ENCODE results near the gene STK39.

STK39 gene

GRCh38 chr2:167962436-167963226 lies 284.8 kb downstream of the STK39 start:
- TF ChIP-seq, protein P1, sequence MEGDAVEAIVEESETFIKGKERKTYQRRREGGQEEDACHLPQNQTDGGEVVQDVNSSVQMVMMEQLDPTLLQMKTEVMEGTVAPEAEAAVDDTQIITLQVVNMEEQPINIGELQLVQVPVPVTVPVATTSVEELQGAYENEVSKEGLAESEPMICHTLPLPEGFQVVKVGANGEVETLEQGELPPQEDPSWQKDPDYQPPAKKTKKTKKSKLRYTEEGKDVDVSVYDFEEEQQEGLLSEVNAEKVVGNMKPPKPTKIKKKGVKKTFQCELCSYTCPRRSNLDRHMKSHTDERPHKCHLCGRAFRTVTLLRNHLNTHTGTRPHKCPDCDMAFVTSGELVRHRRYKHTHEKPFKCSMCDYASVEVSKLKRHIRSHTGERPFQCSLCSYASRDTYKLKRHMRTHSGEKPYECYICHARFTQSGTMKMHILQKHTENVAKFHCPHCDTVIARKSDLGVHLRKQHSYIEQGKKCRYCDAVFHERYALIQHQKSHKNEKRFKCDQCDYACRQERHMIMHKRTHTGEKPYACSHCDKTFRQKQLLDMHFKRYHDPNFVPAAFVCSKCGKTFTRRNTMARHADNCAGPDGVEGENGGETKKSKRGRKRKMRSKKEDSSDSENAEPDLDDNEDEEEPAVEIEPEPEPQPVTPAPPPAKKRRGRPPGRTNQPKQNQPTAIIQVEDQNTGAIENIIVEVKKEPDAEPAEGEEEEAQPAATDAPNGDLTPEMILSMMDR (IDR thresholded peaks at IDR 0.05): no peak
- Histone ChIP-seq H3K9me3 (no peaks in the 10 kb centered on the region), H3K36me3 (peaks cover 0 to 10% (median 0%) of the 10 kb centered on the region in 3 donors), H3K4me1 (no peaks in the 10 kb centered on the region), H3K27ac (no peak overlapping the region), H3K4me3 (no peak overlapping the region), H3K27me3 (no peaks in the 10 kb centered on the region)
- DNase-seq: no peak
- intact Hi-C loops (cut with DNase I; ENCODE audit: low total_unique reads): no loop called here

DNA sequence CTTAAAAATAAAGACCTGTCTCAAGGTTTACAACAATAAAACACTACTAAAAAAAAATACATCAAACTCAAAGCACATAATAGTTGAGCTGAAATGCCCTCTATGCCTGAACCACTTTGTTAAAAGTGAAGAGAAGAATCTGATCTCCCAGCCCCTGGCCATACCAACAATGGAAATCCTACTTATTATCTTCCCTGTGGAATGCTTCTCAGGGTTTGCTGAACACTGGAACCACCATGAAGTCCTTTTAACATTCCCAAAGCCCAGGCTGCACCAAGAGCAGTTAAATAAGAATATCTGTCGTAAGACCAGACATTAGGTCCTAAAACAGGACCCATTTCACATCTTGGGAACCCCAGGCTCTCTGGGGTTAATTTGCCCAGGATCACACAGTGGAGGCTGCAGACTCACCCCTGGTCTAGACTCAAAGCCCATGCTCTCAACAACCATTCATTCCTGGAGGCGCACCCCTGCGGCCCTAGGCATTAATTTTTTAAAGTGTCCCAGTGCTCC lies 285.8 kb downstream of the STK39 start:
- intact Hi-C loops (cut with DNase I; ENCODE audit: low total_unique reads): no loop called here
- Histone ChIP-seq H3K27me3 (no peaks in the 10 kb centered on the region), H3K4me3 (no peak overlapping the region), H3K36me3 (peaks cover 0 to 10% (median 0%) of the 10 kb centered on the region in 3 donors), H3K27ac (no peak overlapping the region), H3K4me1 (no peaks in the 10 kb centered on the region), H3K9me3 (no peaks in the 10 kb centered on the region)
- no peak for DNase-seq
- TF ChIP-seq, protein P1 (IDR thresholded peaks at IDR 0.05): no peak

- no peak for DNase-seq
- no peak overlapping the region for H3K27ac ChIP-seq
- TF ChIP-seq, protein P1 (IDR thresholded peaks at IDR 0.05): no peak
- no peaks in the 10 kb centered on the region for H3K4me1 ChIP-seq
- no peak overlapping the region for H3K4me3 ChIP-seq
- no peaks in the 10 kb centered on the region for H3K9me3 ChIP-seq
- intact Hi-C loops (cut with DNase I; ENCODE audit: low total_unique reads): no loop called here
- peaks cover 3 to 10% (median 4%) of the 10 kb centered on the region in 3 donors for H3K36me3 ChIP-seq
- H3K27me3 ChIP-seq: no peaks in the 10 kb centered on the region
Measured at GRCh38 chr2:167960089-167960747, 287.2 kb downstream of the STK39 start.

DNA sequence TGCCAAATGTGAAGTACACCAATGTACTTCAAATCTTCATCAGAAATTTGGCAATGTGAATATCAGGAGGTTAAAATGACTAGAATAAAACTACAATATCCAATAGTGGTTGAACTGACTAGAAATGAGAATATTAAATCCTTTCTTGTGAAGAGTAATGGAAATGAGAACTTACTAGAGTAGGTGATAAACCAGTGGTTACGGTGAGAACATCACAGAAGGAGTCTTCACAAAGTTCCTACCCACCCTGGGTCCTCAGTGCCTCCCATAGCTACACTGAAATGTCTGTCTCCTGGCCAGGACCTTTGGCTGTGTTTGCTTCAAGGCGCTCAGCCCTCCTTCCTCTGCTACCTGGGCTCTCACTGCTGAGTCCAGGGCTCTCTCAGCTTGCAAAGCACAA lies 289.7 kb downstream of the STK39 start:
- TF ChIP-seq, protein P1 (IDR thresholded peaks at IDR 0.05): no peak
- intact Hi-C loops (cut with DNase I; ENCODE audit: low total_unique reads): no loop called here
- H3K36me3 ChIP-seq: peaks cover 5 to 14% (median 8%) of the 10 kb centered on the region in 3 donors
- H3K27me3 ChIP-seq: no peaks in the 10 kb centered on the region
- no peak overlapping the region for H3K27ac ChIP-seq
- H3K4me3 ChIP-seq: no peak overlapping the region
- peaks cover 0 to 3% (median 0%) of the 10 kb centered on the region in 3 donors for H3K9me3 ChIP-seq
- H3K4me1 ChIP-seq: no peaks in the 10 kb centered on the region
- no peak for DNase-seq

DNA sequence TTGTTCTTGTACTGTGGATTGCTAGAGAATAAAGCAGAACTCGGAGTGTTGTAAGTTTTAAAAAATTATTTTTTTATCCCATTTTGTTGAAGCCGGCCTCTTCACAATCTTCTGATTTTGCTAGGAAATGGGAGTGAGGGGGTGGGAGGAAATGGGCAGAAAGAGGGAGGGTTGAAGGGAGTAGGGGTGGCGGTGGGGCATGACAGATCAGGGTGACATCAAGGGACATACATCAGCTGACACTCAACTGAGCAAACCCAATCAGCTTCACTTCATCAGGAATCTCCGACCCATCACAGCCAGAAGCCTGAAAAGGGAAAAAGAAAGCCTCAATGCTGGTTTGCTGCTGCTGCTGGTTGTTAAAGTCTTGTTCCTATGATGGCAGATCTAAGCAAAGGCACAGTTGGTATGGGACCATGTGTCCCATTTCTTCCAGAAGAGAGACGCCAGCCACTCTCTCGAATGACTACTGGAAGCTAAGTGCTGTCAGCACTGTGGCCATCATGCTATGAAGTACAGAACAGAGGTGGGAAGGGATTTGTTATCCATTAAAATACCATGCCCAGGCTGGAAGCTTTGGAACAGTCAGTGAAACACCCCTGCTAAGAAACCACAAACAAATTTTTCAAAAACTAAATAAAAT lies 292.0 kb downstream of the STK39 start:
- TF ChIP-seq, protein P1 (IDR thresholded peaks at IDR 0.05): no peak
- peaks cover 0 to 3% (median 0%) of the 10 kb centered on the region in 3 donors for H3K9me3 ChIP-seq
- intact Hi-C loops (cut with DNase I; ENCODE audit: low total_unique reads): no loop called here
- peaks cover 0 to 14% (median 5%) of the 10 kb centered on the region in 3 donors for H3K36me3 ChIP-seq
- no peak overlapping the region for H3K4me3 ChIP-seq
- no peaks in the 10 kb centered on the region for H3K27me3 ChIP-seq
- no peak for DNase-seq
- H3K27ac ChIP-seq: no peak overlapping the region
- no peaks in the 10 kb centered on the region for H3K4me1 ChIP-seq
